Measurements from ENCODE around the gene APP.

Gene APP

DNA sequence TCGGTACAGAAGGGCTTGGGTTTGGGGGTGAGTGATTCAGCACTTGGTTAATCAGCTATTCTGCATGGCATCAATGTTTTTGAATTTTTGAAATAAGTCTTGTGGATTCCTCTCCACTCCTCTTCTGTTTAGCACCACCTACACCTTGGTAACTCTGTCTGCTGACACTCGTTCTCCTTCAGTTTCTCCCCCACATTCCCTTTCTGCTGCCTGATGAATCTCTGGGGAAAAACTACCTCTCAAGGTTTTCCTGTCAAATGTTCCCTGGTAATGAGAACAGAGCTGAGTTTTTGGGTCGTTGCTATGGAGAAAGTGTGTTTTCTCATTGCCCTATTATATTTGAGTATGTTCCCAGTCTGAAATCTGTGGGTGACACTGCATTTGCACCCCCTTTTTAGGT lies 327.6 kb downstream of the APP start:
- TF ChIP-seq, protein P1, sequence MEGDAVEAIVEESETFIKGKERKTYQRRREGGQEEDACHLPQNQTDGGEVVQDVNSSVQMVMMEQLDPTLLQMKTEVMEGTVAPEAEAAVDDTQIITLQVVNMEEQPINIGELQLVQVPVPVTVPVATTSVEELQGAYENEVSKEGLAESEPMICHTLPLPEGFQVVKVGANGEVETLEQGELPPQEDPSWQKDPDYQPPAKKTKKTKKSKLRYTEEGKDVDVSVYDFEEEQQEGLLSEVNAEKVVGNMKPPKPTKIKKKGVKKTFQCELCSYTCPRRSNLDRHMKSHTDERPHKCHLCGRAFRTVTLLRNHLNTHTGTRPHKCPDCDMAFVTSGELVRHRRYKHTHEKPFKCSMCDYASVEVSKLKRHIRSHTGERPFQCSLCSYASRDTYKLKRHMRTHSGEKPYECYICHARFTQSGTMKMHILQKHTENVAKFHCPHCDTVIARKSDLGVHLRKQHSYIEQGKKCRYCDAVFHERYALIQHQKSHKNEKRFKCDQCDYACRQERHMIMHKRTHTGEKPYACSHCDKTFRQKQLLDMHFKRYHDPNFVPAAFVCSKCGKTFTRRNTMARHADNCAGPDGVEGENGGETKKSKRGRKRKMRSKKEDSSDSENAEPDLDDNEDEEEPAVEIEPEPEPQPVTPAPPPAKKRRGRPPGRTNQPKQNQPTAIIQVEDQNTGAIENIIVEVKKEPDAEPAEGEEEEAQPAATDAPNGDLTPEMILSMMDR (IDR thresholded peaks at IDR 0.05; ENCODE audit: control insufficient read depth, extremely low read depth, insufficient read depth): no peak
- no peak for DNase-seq (ENCODE audit: low read depth)
- H3K4me3 ChIP-seq (ENCODE audit: low read depth, low read length): no peak overlapping the region

DNA sequence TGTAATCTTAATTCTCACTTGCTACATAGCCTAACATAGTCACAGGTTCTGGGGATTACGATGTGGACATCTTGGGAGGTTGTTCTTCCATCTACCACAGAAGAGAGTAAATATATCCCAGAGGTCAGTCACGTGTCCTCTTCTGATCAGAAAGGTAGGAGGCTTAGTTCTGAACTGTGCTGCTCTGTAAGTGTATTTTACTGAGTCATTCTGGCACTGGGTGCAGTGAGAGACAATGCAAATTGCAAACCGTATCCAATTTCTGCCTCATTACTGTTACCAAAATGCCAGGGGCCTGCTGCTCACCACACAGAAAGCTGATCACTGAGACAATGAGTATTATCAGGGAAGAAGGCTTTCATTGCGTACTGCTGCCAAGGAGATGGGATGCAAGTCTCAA lies 331.8 kb downstream of the APP start:
- TF ChIP-seq, protein P1 (IDR thresholded peaks at IDR 0.05; ENCODE audit: control insufficient read depth, extremely low read depth, insufficient read depth): no peak
- DNase-seq (ENCODE audit: low read depth): no peak
- no peak overlapping the region for H3K4me3 ChIP-seq (ENCODE audit: low read depth, low read length)

- DNase-seq (ENCODE audit: low read depth): no peak
- no peak overlapping the region for H3K4me3 ChIP-seq (ENCODE audit: low read depth, low read length)
- TF ChIP-seq, protein P1 (IDR thresholded peaks at IDR 0.05; ENCODE audit: control insufficient read depth, extremely low read depth, insufficient read depth): no peak
These were observed 332.9 kb downstream of the APP start for GRCh38 chr21:25837533-25838265.

- DNase-seq (ENCODE audit: low read depth): no peak
- TF ChIP-seq, protein P1 (IDR thresholded peaks at IDR 0.05; ENCODE audit: control insufficient read depth, extremely low read depth, insufficient read depth): no peak
These were observed 334.2 kb downstream of the APP start for GRCh38 chr21:25836396-25836795.

DNA sequence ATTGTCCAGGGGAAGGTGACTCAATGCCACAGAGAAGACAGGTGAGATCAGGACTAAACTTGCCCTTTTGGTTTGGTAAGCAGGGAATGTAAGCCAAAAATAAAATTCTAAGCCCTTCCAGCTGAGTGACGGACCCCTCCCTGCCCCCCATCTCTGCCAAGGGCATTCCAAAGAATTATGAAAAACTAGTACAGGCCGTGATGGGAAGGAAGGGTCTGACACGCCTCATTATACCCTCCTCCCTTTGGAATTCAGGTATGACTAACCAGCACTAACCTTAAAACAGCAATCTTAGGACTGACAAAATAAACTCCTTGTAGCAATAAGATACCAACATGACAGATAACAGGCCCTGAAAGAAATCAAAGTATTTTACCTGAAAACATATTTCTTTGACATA lies 336.2 kb downstream of the APP start:
- no peak for DNase-seq (ENCODE audit: low read depth)
- TF ChIP-seq, protein P1 (IDR thresholded peaks at IDR 0.05; ENCODE audit: control insufficient read depth, extremely low read depth, insufficient read depth): no peak
- no peak overlapping the region for H3K4me3 ChIP-seq (ENCODE audit: low read depth, low read length)

More at GRCh38 chr21:25836396-25836795, 334.2 kb downstream of the APP start:
- no peak overlapping the region for H3K4me3 ChIP-seq (ENCODE audit: low read depth, low read length)

DNA sequence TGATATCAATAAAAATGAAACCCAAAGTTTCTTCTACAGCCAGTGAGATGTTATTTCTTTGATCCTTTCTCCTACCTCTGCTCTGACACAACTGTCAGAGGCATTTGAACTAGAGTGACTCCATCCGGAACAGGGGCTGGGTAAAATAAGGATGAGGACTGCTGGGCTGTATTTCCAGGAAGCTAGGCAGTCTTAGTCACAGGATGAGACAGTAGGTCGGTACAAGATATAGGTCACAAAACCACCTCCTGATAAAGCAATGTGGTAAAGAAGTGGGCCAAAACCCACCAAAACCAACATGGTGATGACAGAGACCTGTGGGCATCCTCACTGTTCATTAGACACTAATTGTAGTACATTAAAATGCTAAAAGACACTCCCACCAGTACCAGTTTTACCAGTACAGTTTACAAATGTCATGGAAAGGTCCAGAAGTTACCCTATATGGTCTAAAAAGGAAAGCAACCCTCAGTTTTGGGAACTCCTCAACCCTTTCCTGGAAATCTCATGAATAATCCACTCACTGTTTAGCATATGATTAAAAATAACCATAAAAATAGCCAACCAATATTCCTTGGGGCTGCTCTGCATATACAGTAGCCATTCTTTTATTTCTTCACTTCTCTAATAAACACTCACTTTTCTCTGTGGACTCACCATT lies 339.1 kb downstream of the APP start:
- no peak for DNase-seq (ENCODE audit: low read depth)

More for the DNA sequence above, 339.1 kb downstream of the APP start:
- TF ChIP-seq, protein P1 (IDR thresholded peaks at IDR 0.05; ENCODE audit: control insufficient read depth, extremely low read depth, insufficient read depth): no peak
- no peak overlapping the region for H3K4me3 ChIP-seq (ENCODE audit: low read depth, low read length)
